ENCODE results near the gene CEP19. TPM values are rescaled to one million over a fixed set of nuclear protein-coding genes. Genes with fewer than 3 reads are reported as not detected.

CEP19 gene
- total RNA-seq, 1 donor from 2014 or later: 1.5 TPM

DNA sequence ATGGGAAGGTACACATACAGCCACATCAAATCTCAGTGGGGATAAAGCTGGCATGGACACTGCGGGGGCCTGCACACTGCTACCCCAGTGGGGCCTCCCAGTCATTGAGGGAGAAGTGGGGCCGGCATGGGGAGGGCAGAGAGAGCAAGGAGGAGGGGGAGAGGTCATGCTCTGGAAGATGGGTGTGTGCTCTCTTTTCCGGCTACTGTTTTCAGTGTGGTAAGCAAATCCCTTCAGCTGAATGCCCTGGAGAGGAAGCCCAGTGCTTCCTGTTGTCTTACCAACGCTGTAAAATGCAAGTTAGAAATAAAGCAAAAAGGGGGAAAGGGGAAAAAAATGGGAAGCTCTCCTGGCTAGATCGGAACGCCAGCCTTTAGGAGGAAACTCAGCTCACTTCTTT, 41.7 kb downstream of the CEP19 start:
- no peaks in the 10 kb centered on the region for H3K9me3 ChIP-seq (replicated peaks)
- peak overlapping the region; percentile 71 for H3K27ac ChIP-seq (replicated peaks)
- no peaks in the 10 kb centered on the region for H3K36me3 ChIP-seq
- peaks cover 9% of the 10 kb centered on the region for H3K4me1 ChIP-seq
- no peak for DNase-seq
- H3K27me3 ChIP-seq (ENCODE audit: low read depth): peaks cover 24% of the 10 kb centered on the region
- H3K4me3 ChIP-seq: no peak overlapping the region
- TF ChIP-seq, protein P1, sequence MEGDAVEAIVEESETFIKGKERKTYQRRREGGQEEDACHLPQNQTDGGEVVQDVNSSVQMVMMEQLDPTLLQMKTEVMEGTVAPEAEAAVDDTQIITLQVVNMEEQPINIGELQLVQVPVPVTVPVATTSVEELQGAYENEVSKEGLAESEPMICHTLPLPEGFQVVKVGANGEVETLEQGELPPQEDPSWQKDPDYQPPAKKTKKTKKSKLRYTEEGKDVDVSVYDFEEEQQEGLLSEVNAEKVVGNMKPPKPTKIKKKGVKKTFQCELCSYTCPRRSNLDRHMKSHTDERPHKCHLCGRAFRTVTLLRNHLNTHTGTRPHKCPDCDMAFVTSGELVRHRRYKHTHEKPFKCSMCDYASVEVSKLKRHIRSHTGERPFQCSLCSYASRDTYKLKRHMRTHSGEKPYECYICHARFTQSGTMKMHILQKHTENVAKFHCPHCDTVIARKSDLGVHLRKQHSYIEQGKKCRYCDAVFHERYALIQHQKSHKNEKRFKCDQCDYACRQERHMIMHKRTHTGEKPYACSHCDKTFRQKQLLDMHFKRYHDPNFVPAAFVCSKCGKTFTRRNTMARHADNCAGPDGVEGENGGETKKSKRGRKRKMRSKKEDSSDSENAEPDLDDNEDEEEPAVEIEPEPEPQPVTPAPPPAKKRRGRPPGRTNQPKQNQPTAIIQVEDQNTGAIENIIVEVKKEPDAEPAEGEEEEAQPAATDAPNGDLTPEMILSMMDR (IDR thresholded peaks at IDR 0.05; ENCODE audit: borderline replicate concordance): no peak
- intact Hi-C loops (cut with micrococcal nuclease): no loop called here

DNA sequence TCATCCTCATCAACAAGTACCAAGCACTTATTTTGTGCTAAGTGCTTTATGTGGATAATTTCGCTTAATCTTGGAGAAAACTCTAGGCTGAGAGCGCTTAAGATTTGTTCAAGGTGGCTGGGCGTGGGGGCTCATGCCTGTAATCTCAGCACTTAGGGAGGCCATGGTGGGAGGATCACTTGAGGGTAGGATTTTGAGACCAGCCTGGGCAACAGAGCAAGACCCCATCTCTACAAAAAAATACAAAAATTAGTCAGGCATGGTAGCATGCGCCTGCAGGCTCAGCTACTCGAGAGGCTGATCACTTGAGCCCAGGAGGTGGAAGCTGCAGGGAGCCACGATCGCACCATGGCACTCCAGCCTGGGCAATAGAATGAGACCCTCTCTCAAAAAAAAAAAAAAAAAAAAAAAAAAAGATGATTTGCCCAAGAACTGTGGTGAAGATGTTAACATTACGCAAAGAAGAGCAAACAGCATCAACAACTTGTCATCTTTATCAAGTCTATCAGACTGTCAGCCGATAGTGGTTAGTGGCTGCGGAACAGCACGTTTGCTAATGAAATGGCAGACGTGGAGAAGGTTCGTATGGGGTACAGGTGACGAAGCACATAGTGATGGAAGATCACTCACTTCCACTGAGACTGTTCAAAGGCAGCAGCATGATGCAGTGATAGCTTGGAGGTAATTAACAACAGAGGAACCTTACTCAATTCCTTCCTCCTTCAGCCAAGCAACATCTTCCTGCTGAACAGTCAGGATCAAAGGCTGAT, 44.8 kb downstream of the CEP19 start:
- Histone ChIP-seq H3K4me1 (peaks cover 9% of the 10 kb centered on the region), H3K27ac (replicated peaks) (no peak overlapping the region), H3K27me3 (ENCODE audit: low read depth) (peaks cover 24% of the 10 kb centered on the region), H3K4me3 (no peak overlapping the region), H3K36me3 (peaks cover under 1% of the 10 kb centered on the region), H3K9me3 (replicated peaks) (no peaks in the 10 kb centered on the region)
- intact Hi-C loops (cut with micrococcal nuclease): no loop called here
- no peak for DNase-seq
- TF ChIP-seq, protein P1 (IDR thresholded peaks at IDR 0.05; ENCODE audit: borderline replicate concordance): no peak

DNA sequence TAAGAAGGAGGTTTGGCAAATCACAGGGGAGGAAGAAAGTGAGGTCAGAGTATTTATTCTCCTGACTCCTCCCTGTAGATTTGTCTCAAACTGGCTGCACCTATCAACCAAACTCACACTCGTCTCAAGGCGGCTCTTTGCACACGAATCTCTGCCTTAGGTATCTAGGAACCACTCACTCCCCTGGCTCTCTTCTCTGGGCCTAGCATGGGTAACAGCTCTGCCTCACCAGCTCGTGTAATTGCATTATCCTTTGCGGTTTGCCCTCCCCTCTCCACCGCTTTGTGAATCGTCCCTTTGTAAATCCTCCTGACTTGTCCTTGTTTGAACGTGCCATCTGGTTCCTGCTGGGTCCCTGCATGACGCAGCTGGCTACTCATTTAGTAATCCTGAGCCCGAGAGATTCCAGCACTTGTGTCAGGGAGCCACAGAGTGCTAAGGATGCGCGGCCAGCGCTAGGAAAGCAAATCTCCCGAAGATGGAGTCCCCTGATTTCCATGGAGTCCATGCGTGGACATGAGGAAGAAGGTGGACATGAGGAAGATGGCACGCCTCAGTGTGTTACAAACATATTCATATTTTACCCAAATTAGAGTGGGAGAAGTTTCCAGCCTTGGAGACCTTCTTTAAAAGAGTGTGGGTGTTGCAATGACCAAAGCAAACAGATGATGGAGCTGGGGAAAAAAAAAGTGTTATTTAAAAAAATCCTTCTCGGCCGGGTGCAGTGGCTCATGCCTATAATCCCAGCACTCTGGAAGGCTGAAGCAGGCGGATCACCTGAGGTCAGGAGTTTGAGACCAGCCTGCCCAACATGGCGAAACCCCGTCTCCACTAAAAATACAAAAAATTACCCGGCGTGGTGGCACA, 45.8 kb downstream of the CEP19 start:
- Histone ChIP-seq H3K27me3 (ENCODE audit: low read depth) (peaks cover 24% of the 10 kb centered on the region), H3K9me3 (replicated peaks) (no peaks in the 10 kb centered on the region), H3K4me3 (no peak overlapping the region), H3K27ac (replicated peaks) (peak overlapping the region; percentile 15), H3K36me3 (peaks cover 7% of the 10 kb centered on the region), H3K4me1 (peaks cover 9% of the 10 kb centered on the region)
- intact Hi-C loops (cut with micrococcal nuclease): no loop called here
- TF ChIP-seq, protein P1 (IDR thresholded peaks at IDR 0.05; ENCODE audit: borderline replicate concordance): no peak
- no peak for DNase-seq

DNA sequence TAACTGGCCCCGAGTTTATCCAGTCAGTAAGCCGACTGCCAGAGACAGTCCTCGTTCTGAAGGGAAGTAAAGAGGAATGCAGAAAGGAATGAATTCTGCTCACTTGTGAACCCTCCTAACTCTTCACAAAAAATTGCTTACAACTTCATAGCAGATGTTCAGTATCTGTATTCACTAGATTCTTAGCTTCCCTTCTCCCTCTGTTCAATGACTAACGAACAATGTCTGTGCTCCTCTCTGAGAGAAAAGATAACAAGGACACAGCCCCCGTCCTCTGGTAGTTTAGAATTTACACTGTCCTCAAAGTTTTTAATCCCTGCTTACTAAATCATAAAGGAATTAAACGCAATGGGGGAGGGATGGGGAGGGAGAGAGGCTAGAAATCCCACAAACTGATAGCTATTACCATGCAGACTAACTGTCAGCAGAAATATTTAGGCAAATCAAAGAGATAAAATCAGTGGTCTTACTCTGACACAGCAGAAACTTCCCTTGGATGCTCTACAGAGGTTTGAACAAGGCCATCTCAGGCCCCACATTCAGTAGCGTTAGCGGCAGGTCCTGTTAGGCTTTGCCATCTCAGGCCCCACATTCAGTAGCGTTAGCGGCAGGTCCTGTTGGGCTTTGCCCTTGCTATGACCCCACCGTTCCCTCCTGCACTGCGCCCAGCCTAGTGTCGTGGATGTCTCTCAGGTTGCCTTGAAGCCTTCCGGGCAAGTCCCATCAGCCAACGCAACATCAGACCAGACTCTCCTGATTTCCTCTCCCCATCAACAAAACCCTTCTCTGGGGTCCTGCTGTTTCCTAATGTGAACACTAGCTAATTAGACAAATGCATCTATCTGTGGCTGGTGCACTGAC, 49.1 kb downstream of the CEP19 start:
- TF ChIP-seq, protein P1 (IDR thresholded peaks at IDR 0.05; ENCODE audit: borderline replicate concordance): no peak

DNA sequence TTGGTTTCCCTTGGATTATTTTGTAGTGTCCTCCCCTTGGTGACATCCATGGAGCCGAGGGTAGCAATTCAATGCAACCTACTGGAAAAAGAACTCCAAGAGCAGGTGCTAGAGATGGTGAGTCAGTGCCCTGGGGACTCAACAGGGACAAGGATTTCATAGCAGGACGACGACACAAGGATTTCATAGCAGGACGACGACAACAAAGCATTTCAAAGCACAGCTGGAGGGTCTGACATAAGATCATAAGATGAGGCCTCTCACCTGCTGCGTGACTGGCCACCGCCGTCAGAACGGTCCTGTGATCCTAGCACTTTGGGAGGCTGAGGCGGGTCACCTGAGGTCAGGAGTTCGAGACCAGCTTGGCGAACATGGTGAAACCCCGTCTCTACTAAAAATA, 50.0 kb downstream of the CEP19 start:
- intact Hi-C loops (cut with micrococcal nuclease): no loop called here
- H3K4me1 ChIP-seq: no peaks in the 10 kb centered on the region
- H3K4me3 ChIP-seq: no peak overlapping the region
- no peak for DNase-seq
- TF ChIP-seq, protein P1 (IDR thresholded peaks at IDR 0.05; ENCODE audit: borderline replicate concordance): no peak
- H3K9me3 ChIP-seq (replicated peaks): no peaks in the 10 kb centered on the region
- H3K27me3 ChIP-seq (ENCODE audit: low read depth): no peaks in the 10 kb centered on the region
- H3K27ac ChIP-seq (replicated peaks): no peak overlapping the region
- peaks cover 9% of the 10 kb centered on the region for H3K36me3 ChIP-seq

More for the DNA sequence above, 49.1 kb downstream of the CEP19 start:
- intact Hi-C loops (cut with micrococcal nuclease): no loop called here
- H3K4me1 ChIP-seq: no peaks in the 10 kb centered on the region
- H3K4me3 ChIP-seq: no peak overlapping the region
- H3K36me3 ChIP-seq: peaks cover 9% of the 10 kb centered on the region
- DNase-seq: no peak
- no peaks in the 10 kb centered on the region for H3K9me3 ChIP-seq (replicated peaks)
- H3K27ac ChIP-seq (replicated peaks): no peak overlapping the region
- peaks cover 4% of the 10 kb centered on the region for H3K27me3 ChIP-seq (ENCODE audit: low read depth)

All from left ventricle myocardium inferior (tissue), 1 donor.